Prostate gland (tissue), 2 donors: ENCODE data around the gene HS3ST6. TPM values are rescaled to one million over a fixed set of nuclear protein-coding genes. Genes with fewer than 3 reads are reported as not detected.
"Not testable (repeated sequence)": the region's sequence is repeated elsewhere in the genome, so short reads cannot be mapped to it uniquely, and the experiment has no call there.

Experiments
- DNase-seq: peaks from one replicate; pipeline ENCODE4 v3.0.0-alpha.2; 2019; ENCODE audit warnings: low spot score
- H3K27ac ChIP-seq, 2 donors: fragments of 200-600 bp; sonication (generic); 2 replicates each; pipeline ENCODE4 v1.5.1; 2017 to 2019
- H3K27me3 ChIP-seq: fragments of 200-600 bp; sonication (generic); replicated peaks from 2 replicates; pipeline ENCODE4 v1.5.1; 2019; ENCODE audit not compliant: insufficient read depth
- H3K36me3 ChIP-seq, 2 donors: fragments of 200-600 bp; sonication (generic); 1 replicate in 1 of 2; 2 replicates in 1 of 2; pipeline versions ENCODE4 v1.5.1 to v1.8.1; 2017 to 2019
- H3K4me1 ChIP-seq: fragments of 200-600 bp; sonication (generic); replicated peaks from 2 replicates; pipeline ENCODE4 v1.5.1; 2019
- H3K4me3 ChIP-seq, 2 donors: fragments of 200-600 bp; sonication (generic); 2 replicates each; pipeline ENCODE4 v1.5.1; 2017 to 2019
- H3K9me3 ChIP-seq: fragments of 200-600 bp; sonication (generic); 2 replicates; pipeline ENCODE4 v1.5.1; 2017
- CTCF ChIP-seq, 4 experiments: fragments of 200-600 bp in 2 of 4; fragments of 450-650 bp in 2 of 4; sonication (generic) in 2 of 4; IDR thresholded peaks; 1 replicate in 3 of 4; 2 replicates in 1 of 4; pipeline ENCODE4 v1.5.1; 2016 to 2019; ENCODE audit warnings: antibody characterized with exemption in 4 of 4, mild to moderate bottlenecking in 2 of 4, moderate library complexity in 2 of 4
- POLR2A ChIP-seq: fragments of 450-650 bp; IDR thresholded peaks from one replicate; pipeline ENCODE4 v1.6.1; 2016; ENCODE audit warnings: antibody characterized with exemption, mild to moderate bottlenecking
- POLR2AphosphoS5 ChIP-seq: sonication (generic); formaldehyde crosslinking; IDR thresholded peaks from one replicate; pipeline ENCODE4 v1.6.1; 2017; ENCODE audit warnings: antibody characterized with exemption
- WGBS: methylation state at CpG from one replicate; pipeline ENCODE4 v1.1.5; 2018; 5-methylcytosine and 5-hydroxymethylcytosine counted together
- intact Hi-C: fragments of 100-400 bp; cut with DNase I; formaldehyde crosslinking; loops from one replicate; pipeline ENCODE4 v1.14.2; 2022
- total RNA-seq, 2 donors: library from RNA; depleted of rRNA; stranded (reverse); fragments of >200 nt; gene quantifications; one replicate each; pipeline ENCODE4 v1.1.0, GENCODE V29; 2016

HS3ST6 gene
- total RNA-seq, 2 donors from 2014 or later = 0.77 to 0.91 TPM

GRCh38 chr16:1879477-1879876 lies 38.7 kb downstream of the HS3ST6 start:
- intact Hi-C loops = no loop called here
- Histone ChIP-seq H3K27me3 (no peaks in the 10 kb centered on the region), H3K4me1 (no peaks in the 10 kb centered on the region)

GRCh38 chr16:1878256-1878655 lies 40.0 kb downstream of the HS3ST6 start:
- intact Hi-C loops = no loop called here
- WGBS = 60% methylated on average over 5 of the region's 5 CpGs
- Histone ChIP-seq H3K36me3 (no peaks in the 10 kb centered on the region), H3K4me3 (no peak overlapping the region), H3K27me3 (no peaks in the 10 kb centered on the region), H3K27ac (no peak overlapping the region), H3K9me3 (no peaks in the 10 kb centered on the region), H3K4me1 (no peaks in the 10 kb centered on the region)
- TF ChIP-seq POLR2AphosphoS5 (no peak), POLR2A (no peak), CTCF (IDR thresholded peaks at IDR 0.05) (no peak)
- DNase-seq = no peak

More at GRCh38 chr16:1879477-1879876, 38.7 kb downstream of the HS3ST6 start:
- H3K4me3 ChIP-seq = no peak overlapping the region
- TF ChIP-seq POLR2AphosphoS5 = no peak
- TF ChIP-seq POLR2A = no peak
- no peak for TF ChIP-seq CTCF (IDR thresholded peaks at IDR 0.05)
- no peaks in the 10 kb centered on the region for H3K9me3 ChIP-seq
- DNase-seq = no peak
- no peaks in the 10 kb centered on the region for H3K36me3 ChIP-seq
- WGBS = 36% methylated on average over 2 of the region's 2 CpGs
- no peak overlapping the region for H3K27ac ChIP-seq

GRCh38 chr16:1877804-1878203 lies 40.4 kb downstream of the HS3ST6 start:
- no peak overlapping the region for H3K27ac ChIP-seq
- H3K4me1 ChIP-seq = no peaks in the 10 kb centered on the region
- no peak overlapping the region for H3K4me3 ChIP-seq
- no peak for DNase-seq
- WGBS = 39% methylated on average over 11 of the region's 11 CpGs
- no peaks in the 10 kb centered on the region for H3K27me3 ChIP-seq
- TF ChIP-seq POLR2A (no peak), CTCF (IDR thresholded peaks at IDR 0.05) (no peak)
- intact Hi-C loops = no loop called here
- no peaks in the 10 kb centered on the region for H3K9me3 ChIP-seq
- H3K36me3 ChIP-seq = no peaks in the 10 kb centered on the region

- intact Hi-C loops = no loop called here
- DNase-seq = no peak
- 43% methylated on average over 6 of the region's 6 CpGs for WGBS
- no peaks in the 10 kb centered on the region for H3K4me1 ChIP-seq
- no peak for TF ChIP-seq POLR2A
- no peak for TF ChIP-seq POLR2AphosphoS5
- no peak for TF ChIP-seq CTCF (IDR thresholded peaks at IDR 0.05)
- H3K27me3 ChIP-seq = no peaks in the 10 kb centered on the region
- no peaks in the 10 kb centered on the region for H3K9me3 ChIP-seq
- H3K4me3 ChIP-seq = no peak overlapping the region
- no peaks in the 10 kb centered on the region for H3K36me3 ChIP-seq
- no peak overlapping the region for H3K27ac ChIP-seq
These were observed 41.1 kb downstream of the HS3ST6 start for GRCh38 chr16:1877089-1877488.

GRCh38 chr16:1876468-1876867 lies 41.7 kb downstream of the HS3ST6 start:
- intact Hi-C loops = no loop called here
- no peaks in the 10 kb centered on the region for H3K36me3 ChIP-seq
- H3K27ac ChIP-seq = no peak overlapping the region
- no peak for DNase-seq
- no peaks in the 10 kb centered on the region for H3K4me1 ChIP-seq
- H3K4me3 ChIP-seq = no peak overlapping the region
- TF ChIP-seq CTCF (IDR thresholded peaks at IDR 0.05) (no peak), POLR2A (no peak), POLR2AphosphoS5 (no peak)
- H3K27me3 ChIP-seq = no peaks in the 10 kb centered on the region
- H3K9me3 ChIP-seq = no peaks in the 10 kb centered on the region
- WGBS = 89% methylated on average over 7 of the region's 7 CpGs

- H3K9me3 ChIP-seq, intact Hi-C loops, H3K4me1 ChIP-seq, DNase-seq, H3K36me3 ChIP-seq, H3K4me3 ChIP-seq, H3K27ac ChIP-seq, H3K27me3 ChIP-seq: not testable (repeated sequence)
- 82% methylated on average over 13 of the region's 13 CpGs for WGBS
These were observed 42.1 kb downstream of the HS3ST6 start for GRCh38 chr16:1876066-1876465.
